ENCODE data around the gene SRXN1. TPM values are rescaled to one million over a fixed set of nuclear protein-coding genes. Genes with fewer than 3 reads are reported as not detected.

Gene SRXN1
- total RNA-seq, 1 donor, result 65.1 TPM

DNA sequence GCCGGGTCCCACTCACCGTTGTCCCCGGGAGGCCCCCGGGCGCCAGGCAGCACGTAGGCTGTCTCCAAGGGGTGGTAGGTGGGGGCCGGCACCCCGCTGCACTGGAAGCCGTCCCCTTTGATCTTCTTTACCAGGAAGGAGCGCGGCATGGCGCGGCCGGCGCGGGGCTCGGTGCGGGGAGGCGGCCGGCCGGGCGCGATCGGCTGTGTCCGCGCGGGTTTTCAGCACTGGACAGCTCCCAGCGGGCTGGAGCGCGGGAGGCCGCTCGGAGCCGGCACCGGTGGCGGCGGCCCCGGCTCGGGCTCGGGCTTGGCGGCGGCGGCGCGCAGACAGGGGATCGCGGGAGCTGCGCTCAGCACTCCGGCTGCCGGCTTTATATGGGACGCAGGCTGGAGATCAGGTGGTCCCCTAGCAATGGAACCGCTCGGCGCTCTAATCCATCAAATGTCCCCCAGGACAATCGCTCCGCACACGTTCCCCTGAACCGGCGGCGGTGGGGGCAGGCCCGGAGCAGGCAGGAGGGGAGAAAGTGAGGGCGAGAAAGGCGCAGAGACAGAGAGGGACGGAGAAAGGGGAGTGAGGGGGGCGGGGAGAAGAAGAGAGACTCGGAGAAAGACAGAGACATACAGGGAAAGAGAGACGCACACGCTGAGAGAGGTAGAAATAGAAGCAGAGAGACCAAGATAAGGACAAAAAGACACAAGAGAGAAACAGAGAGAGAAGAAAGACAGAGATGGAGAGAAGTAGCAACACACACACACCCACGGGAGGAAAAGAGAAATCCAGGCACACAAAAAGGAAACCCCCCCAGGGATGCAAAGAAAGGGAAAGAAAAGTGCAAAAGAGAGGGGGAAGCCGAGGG, 22.7 kb upstream of the SRXN1 start, which contains the start of gene SCRT2:
TSS of gene SCRT2 (minus strand) at position 350 of the 862 bp plus-strand sequence. CDS start at position 149, 201 bp downstream.
- Histone ChIP-seq H2AFZ (ENCODE audit: low read length) (no peak within 1 kb of the TSS), H4K20me1 (ENCODE audit: insufficient read depth, low read length) (peaks cover 6% of the 10 kb centered on the region), H3K4me3 (ENCODE audit: insufficient read depth, low read length) (peak within 1 kb of the TSS; percentile 28), H3K4me1 (ENCODE audit: insufficient read depth, low read length) (no peaks in the 10 kb centered on the region), H3K27ac (ENCODE audit: low read depth, low read length) (no peak within 1 kb of the TSS), H3K27me3 (ENCODE audit: insufficient read depth, low read length) (peaks cover 65% of the 10 kb centered on the region), H3K4me2 (ENCODE audit: insufficient read depth, low read length) (no peak within 1 kb of the TSS), H3K36me3 (ENCODE audit: insufficient read depth, low read length) (no peaks in the 10 kb centered on the region), H3K9me3 (ENCODE audit: low read depth, low read length) (no peaks in the 10 kb centered on the region), H3K79me2 (ENCODE audit: insufficient read depth, low read length) (no peaks in the 10 kb centered on the region)
- peak; percentile 99 for DNase-seq (ENCODE audit: insufficient read length, low spot score, missing footprints)
- no peak for TF ChIP-seq CTCF (IDR thresholded peaks at IDR 0.05; ENCODE audit: extremely low read depth, low read depth, low read length)

DNA sequence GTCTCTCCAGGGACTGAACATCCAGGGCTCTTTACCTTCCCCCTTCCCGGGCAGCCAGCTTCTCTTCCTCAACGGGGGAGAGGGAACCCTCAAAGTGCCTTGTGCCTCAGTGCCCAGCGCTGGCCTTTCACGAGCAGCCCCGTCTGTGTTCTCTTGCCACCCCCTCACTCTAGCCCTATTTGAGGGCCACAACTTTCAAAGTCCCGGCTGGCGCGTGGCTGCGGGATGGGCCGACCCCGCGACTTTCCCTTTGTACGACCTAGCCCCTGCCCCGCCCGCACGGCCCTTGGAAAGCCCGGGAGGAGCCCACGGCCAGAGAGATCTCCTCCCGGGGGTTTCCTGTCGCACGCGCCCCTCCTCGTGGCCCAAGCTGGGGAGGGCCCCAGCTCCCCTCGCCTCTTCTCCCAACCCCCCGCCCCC, 22.0 kb upstream of the SRXN1 start:
- Histone ChIP-seq H2AFZ (ENCODE audit: low read length) (no peak overlapping the region), H3K79me2 (ENCODE audit: insufficient read depth, low read length) (no peaks in the 10 kb centered on the region), H3K4me3 (ENCODE audit: insufficient read depth, low read length) (no peak overlapping the region), H4K20me1 (ENCODE audit: insufficient read depth, low read length) (peaks cover 6% of the 10 kb centered on the region), H3K4me2 (ENCODE audit: insufficient read depth, low read length) (no peak overlapping the region), H3K27me3 (ENCODE audit: insufficient read depth, low read length) (peaks cover 64% of the 10 kb centered on the region), H3K4me1 (ENCODE audit: insufficient read depth, low read length) (no peaks in the 10 kb centered on the region), H3K27ac (ENCODE audit: low read depth, low read length) (no peak overlapping the region), H3K9me3 (ENCODE audit: low read depth, low read length) (no peaks in the 10 kb centered on the region), H3K36me3 (ENCODE audit: insufficient read depth, low read length) (no peaks in the 10 kb centered on the region)
- peak; percentile 68 for DNase-seq (ENCODE audit: insufficient read length, low spot score, missing footprints)
- TF ChIP-seq CTCF (IDR thresholded peaks at IDR 0.05; ENCODE audit: extremely low read depth, low read depth, low read length), result no peak

GRCh38 chr20:673603-674001, 20.6 kb upstream of the SRXN1 start:
- peaks cover 57% of the 10 kb centered on the region for H3K27me3 ChIP-seq (ENCODE audit: insufficient read depth, low read length)
- H3K27ac ChIP-seq (ENCODE audit: low read depth, low read length), result no peak overlapping the region
- H3K36me3 ChIP-seq (ENCODE audit: insufficient read depth, low read length), result no peaks in the 10 kb centered on the region
- no peak overlapping the region for H3K4me3 ChIP-seq (ENCODE audit: insufficient read depth, low read length)
- TF ChIP-seq CTCF (IDR thresholded peaks at IDR 0.05; ENCODE audit: extremely low read depth, low read depth, low read length), result no peak
- no peak overlapping the region for H2AFZ ChIP-seq (ENCODE audit: low read length)
- no peaks in the 10 kb centered on the region for H3K79me2 ChIP-seq (ENCODE audit: insufficient read depth, low read length)
- H4K20me1 ChIP-seq (ENCODE audit: insufficient read depth, low read length), result peaks cover 6% of the 10 kb centered on the region
- no peaks in the 10 kb centered on the region for H3K4me1 ChIP-seq (ENCODE audit: insufficient read depth, low read length)
- H3K4me2 ChIP-seq (ENCODE audit: insufficient read depth, low read length), result no peak overlapping the region
- no peaks in the 10 kb centered on the region for H3K9me3 ChIP-seq (ENCODE audit: low read depth, low read length)
- peak; percentile 87 for DNase-seq (ENCODE audit: insufficient read length, low spot score, missing footprints)

GRCh38 chr20:672963-673602, 20.1 kb upstream of the SRXN1 start:
- peaks cover 60% of the 10 kb centered on the region for H3K27me3 ChIP-seq (ENCODE audit: insufficient read depth, low read length)
- no peaks in the 10 kb centered on the region for H3K36me3 ChIP-seq (ENCODE audit: insufficient read depth, low read length)
- peak; percentile 24 for TF ChIP-seq CTCF (IDR thresholded peaks at IDR 0.05; ENCODE audit: extremely low read depth, low read depth, low read length)
- H4K20me1 ChIP-seq (ENCODE audit: insufficient read depth, low read length), result peaks cover 6% of the 10 kb centered on the region
- DNase-seq (ENCODE audit: insufficient read length, low spot score, missing footprints), result peak; percentile 83
- H2AFZ ChIP-seq (ENCODE audit: low read length), result no peak overlapping the region
- H3K4me3 ChIP-seq (ENCODE audit: insufficient read depth, low read length), result no peak overlapping the region
- H3K4me2 ChIP-seq (ENCODE audit: insufficient read depth, low read length), result no peak overlapping the region
- H3K9me3 ChIP-seq (ENCODE audit: low read depth, low read length), result no peaks in the 10 kb centered on the region
- no peaks in the 10 kb centered on the region for H3K79me2 ChIP-seq (ENCODE audit: insufficient read depth, low read length)
- H3K27ac ChIP-seq (ENCODE audit: low read depth, low read length), result no peak overlapping the region
- H3K4me1 ChIP-seq (ENCODE audit: insufficient read depth, low read length), result no peaks in the 10 kb centered on the region

All from osteoblast (primary cell).